ENCODE results near the gene POLE. TPM values are rescaled to one million over a fixed set of nuclear protein-coding genes. Genes with fewer than 3 reads are reported as not detected.

POLE gene
- total and polyA plus RNA-seq, 2 of the 4 experiments (the other 2 are of a cell fraction): 17.2 to 20.7 TPM

DNA sequence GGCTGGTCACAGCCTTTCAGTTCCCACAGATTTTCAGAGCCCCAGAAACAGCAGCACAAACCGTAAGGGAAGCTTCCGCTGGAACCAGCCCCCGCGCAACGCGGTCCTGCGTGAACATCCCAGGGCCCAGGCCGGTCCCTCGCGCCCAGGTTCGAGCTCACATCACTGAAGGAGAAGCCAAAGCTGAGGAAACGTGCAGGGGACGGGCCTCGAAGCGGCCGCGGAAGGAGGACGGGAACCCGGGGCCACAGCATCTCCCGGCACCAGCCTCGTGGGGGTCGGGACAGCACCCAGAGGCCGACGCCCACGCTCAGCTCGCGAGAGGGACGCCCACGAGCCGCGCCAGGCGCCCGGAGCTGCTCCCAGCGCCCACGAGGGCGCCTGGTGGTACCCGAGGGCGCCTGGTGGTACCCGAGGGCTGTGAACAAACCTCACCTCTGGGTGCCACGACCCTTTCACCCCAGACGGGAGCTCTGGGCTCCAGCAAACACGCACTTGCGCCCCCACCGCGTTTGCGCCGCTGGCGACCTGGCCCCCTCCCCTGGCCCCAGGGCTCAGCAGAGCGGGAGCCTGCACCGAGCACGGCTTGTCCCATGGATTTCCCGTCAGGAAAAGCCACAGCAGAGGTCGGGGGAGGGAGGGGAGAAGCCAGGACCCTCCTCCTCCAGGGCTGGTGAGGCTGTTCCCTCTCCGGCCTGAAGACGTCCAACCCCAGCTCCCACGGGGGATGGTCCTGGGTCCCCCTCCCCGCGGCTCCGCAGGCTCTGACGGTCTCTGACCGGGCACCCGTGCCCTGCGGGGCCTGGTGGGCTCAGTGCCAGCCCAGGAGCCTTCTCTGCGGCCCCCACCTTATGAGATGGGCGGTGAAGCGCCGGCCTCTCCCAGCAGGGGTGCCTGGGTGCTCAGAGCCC is 83.6 kb downstream of the POLE start:
- no peak for DNase-seq
- Histone ChIP-seq H3K9me3 (ENCODE audit: control insufficient read depth, insufficient read depth, low read length) (no peaks in the 10 kb centered on the region), H3K79me1 (ENCODE audit: low read depth in 1 of 2, low read length in 2 of 2) (no peaks in the 10 kb centered on the region), H3K56ac (ENCODE audit: extremely low read depth, insufficient read depth, low read length) (no peak overlapping the region), H2AK5ac (ENCODE audit: low read depth, low read length) (no peak overlapping the region), H3K4me1 (ENCODE audit: control insufficient read depth, insufficient read depth, low read length) (peaks cover 7% of the 10 kb centered on the region; the same call in 1 of the 2 replicates), H3K4me2 (ENCODE audit: low read depth, low read length) (no peak overlapping the region), H3K9ac (ENCODE audit: low read depth, low read length) (no peak overlapping the region), H3K14ac (replicated peaks; ENCODE audit: low read depth, low read length) (no peak overlapping the region), H3K27me3 (ENCODE audit: control insufficient read depth, insufficient read depth, low read length) (peaks cover 30% of the 10 kb centered on the region), H2BK15ac (ENCODE audit: low read depth, low read length) (no peak overlapping the region), H3K27ac (ENCODE audit: insufficient read depth, low read length) (no peak overlapping the region), H3K9me1 (ENCODE audit: insufficient read depth, low read length) (no peaks in the 10 kb centered on the region), H2AFZ (replicated peaks; ENCODE audit: low read length, poor library complexity) (no peak overlapping the region), H4K5ac (ENCODE audit: low read depth, low read length) (no peak overlapping the region), H3K4me3 (ENCODE audit: insufficient read depth, low read depth, low read length) (no peak overlapping the region), H2BK20ac (ENCODE audit: low read depth, low read length) (no peak overlapping the region), H4K91ac (ENCODE audit: insufficient read depth, low read depth, low read length) (no peak overlapping the region), H3K4ac (ENCODE audit: low read depth, low read length) (no peak overlapping the region), H3K18ac (ENCODE audit: low read depth, low read length) (no peak overlapping the region), H2BK5ac (ENCODE audit: low read depth, low read length, poor library complexity, severe bottlenecking) (no peak overlapping the region), H4K8ac (ENCODE audit: low read depth in 2 of 2, low read length in 2 of 2) (no peak overlapping the region), H3K36me3 (ENCODE audit: control insufficient read depth, insufficient read depth, low read length) (no peaks in the 10 kb centered on the region), H2AK9ac (replicated peaks; ENCODE audit: low read depth, low read length, poor library complexity) (peak overlapping the region; percentile 70), H3K23ac (ENCODE audit: low read depth, low read length) (no peak overlapping the region), H2BK120ac (ENCODE audit: low read depth, low read length) (no peak overlapping the region), H4K20me1 (ENCODE audit: insufficient read depth, low read length) (peaks cover 2% of the 10 kb centered on the region; the same call in 1 of the 2 replicates)
- WGBS, 2 experiments (ENCODE audit: extremely low coverage in 2 of 2, insufficient read length in 1 of 2): 84% methylated on average over 14 of the region's 67 CpGs; no CpG with 5 or more reads in 1 of the 2 experiments
- BruUV-seq (replicated peaks): no TSS peak
- ChIA-PET POLR2A (ENCODE audit: unreplicated experiment) (no interaction called here), CTCF (interaction anchor here (0.9 kb wide), 1 partner anchor 11 kb away, joined by 3 read pairs; no protein-coding TSS in a partner anchor)
- no peak for ATAC-seq (ENCODE audit: low read depth)
- intact Hi-C loops (cut with micrococcal nuclease): no loop called here
- in situ Hi-C loops (cut with MboI; ENCODE audit: low sequenced_read_pairs): no loop called here
- dilution Hi-C loops (cut with HindIII; ENCODE audit: low sequenced_read_pairs, unreplicated experiment): no loop called here
- TF ChIP-seq MXI1 (IDR thresholded peaks at IDR 0.05; ENCODE audit: borderline replicate concordance, low read depth, low read length) (no peak), POLR2A (IDR thresholded peaks at IDR 0.05; ENCODE audit: low read depth, low read length) (no peak), FOS (IDR thresholded peaks at IDR 0.05; ENCODE audit: low read depth, low read length) (no peak), BHLHE40 (IDR thresholded peaks at IDR 0.05; ENCODE audit: low read depth, low read length) (no peak)
- TF ChIP-seq, protein P1, sequence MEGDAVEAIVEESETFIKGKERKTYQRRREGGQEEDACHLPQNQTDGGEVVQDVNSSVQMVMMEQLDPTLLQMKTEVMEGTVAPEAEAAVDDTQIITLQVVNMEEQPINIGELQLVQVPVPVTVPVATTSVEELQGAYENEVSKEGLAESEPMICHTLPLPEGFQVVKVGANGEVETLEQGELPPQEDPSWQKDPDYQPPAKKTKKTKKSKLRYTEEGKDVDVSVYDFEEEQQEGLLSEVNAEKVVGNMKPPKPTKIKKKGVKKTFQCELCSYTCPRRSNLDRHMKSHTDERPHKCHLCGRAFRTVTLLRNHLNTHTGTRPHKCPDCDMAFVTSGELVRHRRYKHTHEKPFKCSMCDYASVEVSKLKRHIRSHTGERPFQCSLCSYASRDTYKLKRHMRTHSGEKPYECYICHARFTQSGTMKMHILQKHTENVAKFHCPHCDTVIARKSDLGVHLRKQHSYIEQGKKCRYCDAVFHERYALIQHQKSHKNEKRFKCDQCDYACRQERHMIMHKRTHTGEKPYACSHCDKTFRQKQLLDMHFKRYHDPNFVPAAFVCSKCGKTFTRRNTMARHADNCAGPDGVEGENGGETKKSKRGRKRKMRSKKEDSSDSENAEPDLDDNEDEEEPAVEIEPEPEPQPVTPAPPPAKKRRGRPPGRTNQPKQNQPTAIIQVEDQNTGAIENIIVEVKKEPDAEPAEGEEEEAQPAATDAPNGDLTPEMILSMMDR (conservative IDR thresholded peaks at IDR 0.05; ENCODE audit: low read depth, low read length): no peak

Measured in IMR-90 (cell line).